WTC11 (cell line): ENCODE measurements around the gene RETREG1.

Experiments
- ATF6 ChIP-seq: sonication (generic); formaldehyde crosslinking; IDR thresholded peaks from 2 replicates; pipeline ENCODE4 v1.8.1; 2023; ENCODE audit warnings: mild to moderate bottlenecking, missing genetic modification reagents
- CTCF ChIP-seq: fragments of 200-600 bp; IDR thresholded peaks from 2 replicates; pipeline ENCODE4 v1.8.0; 2022; ENCODE audit warnings: antibody characterized with exemption
- RELA ChIP-seq: sonication (generic); formaldehyde crosslinking; IDR thresholded peaks from 2 replicates; pipeline ENCODE4 v1.8.1; 2022; ENCODE audit warnings: missing genetic modification reagents, mild to moderate bottlenecking, borderline replicate concordance

GRCh38 chr5:16603701-16604100 lies 13.1 kb downstream of the RETREG1 start:
- TF ChIP-seq CTCF (no peak), ATF6 (CRISPR knock-in tag) (no peak), RELA (CRISPR knock-in tag) (no peak)
